ENCODE measurements around the gene LAMA2.

Gene LAMA2

GRCh38 chr6:129233458-129234134 lies 350.7 kb downstream of the LAMA2 start:
- DNase-seq = no peak

- no peak for DNase-seq
Observed at GRCh38 chr6:129235167-129236000, 352.4 kb downstream of the LAMA2 start.

- DNase-seq = no peak
Observed at GRCh38 chr6:129236001-129236517, 353.1 kb downstream of the LAMA2 start.

GRCh38 chr6:129238991-129239390 lies 356.1 kb downstream of the LAMA2 start:
- DNase-seq = no peak

DNA sequence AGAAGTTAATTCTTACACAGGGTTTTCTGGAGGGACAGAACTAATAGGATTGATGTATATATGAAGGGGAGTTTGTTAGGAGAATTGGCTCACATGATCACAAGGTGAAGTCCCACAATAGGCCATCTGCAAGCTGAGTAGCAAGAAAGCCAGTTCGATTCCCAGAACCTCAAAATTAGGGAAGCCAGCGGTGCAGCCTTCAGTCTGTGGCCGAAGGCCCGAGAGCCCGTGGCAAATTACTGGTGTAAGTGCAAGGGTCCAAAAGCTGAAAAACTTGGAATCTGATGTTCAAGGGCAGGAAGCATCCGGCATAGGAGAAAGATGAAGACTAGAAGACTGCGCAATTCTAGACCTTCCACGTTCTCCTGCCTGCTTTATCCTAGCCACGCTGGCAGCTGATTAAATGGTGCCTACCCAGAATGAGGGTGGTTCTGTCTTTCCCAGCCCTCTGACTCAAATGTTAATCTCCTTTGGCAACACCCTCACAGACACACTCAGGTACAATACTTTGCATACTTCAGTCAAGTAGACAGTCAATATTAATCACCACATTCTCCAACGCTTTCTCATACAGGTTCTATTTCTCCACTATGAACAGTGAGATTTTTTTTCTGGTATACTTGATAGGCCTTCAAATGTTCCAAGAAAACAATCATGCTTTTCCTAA lies 357.0 kb downstream of the LAMA2 start:
- DNase-seq = no peak

DNA sequence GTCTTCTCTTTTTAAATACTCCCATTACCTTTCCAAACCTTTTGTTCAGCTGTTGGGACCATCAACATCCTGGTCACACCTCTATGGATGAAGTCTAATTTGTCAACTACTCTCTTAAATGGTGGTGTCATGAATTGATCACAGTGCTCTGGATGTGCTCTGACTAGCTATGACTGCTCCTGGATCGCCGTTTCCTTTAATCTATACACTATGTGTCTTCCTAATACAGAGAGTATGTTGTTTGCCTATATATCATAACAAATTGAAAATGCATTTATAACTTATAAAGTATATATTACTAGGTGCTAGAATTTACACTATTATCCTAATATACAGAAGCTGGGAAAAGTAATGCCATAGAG lies 357.5 kb downstream of the LAMA2 start:
- no peak for DNase-seq

DNA sequence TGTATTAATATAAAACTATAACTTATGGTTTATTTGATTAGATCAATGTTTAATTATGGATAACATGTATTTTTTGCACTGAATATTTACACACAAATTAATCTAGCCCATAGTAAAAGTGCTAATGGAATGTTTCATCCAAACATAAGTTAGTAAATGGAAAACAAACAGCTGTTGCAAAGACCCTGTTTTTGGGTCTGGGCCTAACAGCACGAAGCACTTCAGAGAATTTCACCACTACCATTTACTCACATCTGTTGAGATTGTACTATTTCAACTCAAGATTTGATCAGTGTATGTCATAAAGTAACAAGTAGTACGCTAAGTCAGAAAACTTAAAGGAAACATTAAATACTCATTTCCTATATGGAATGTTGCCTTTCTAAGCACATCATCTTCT lies 359.6 kb downstream of the LAMA2 start:
- DNase-seq = no peak

DNA sequence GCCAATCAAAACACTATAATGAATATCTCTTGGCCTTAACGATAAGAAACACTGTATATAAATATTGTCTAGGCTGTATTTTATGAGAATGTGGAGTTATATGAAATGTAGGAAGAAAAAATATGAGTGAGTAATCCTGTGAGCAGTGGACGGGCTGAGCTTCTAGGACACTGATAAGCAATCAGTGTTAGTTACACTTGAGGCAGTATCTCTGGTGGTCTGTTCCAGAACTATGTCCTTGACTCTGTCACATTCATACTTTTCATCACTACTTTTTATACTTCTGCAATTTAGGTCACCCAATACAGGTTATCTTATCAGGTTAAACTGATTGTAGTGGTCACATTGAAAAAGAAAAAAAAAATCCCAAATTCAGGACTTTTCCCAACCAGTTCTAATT lies 360.4 kb downstream of the LAMA2 start:
- DNase-seq = no peak

GRCh38 chr6:129248946-129249345 lies 366.0 kb downstream of the LAMA2 start:
- no peak for DNase-seq

DNA sequence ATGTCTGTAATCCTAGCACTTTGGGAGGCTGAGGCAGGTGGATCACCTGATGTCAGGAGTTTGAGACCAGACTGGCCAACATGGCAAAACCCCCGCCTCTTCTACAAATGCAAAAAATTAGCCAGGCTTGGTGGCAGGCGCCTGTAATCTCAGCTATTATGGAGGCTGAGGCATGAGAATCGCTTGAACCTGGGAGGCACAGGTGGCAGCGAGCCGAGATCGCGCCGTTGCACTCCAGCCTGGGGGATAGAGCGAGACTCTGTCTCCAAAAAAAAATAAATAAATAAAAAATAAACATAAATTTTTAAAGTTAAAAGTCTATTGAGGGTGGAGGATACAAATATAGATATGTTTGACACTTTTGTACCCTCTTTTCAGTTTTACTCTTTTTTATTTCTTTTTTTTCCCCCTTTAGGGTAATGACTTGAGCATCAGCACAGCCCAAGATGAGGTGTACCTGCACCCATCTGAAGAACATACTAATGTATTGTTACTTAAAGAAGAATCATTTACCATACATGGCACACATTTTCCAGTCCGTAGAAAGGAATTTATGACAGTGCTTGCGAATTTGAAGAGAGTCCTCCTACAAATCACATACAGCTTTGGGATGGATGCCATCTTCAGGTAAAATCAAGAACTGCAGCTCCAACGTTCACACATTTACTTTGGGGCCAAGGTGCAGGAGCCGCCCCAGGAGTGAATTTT lies 368.9 kb downstream of the LAMA2 start:
- peak; percentile 53 for DNase-seq

DNA sequence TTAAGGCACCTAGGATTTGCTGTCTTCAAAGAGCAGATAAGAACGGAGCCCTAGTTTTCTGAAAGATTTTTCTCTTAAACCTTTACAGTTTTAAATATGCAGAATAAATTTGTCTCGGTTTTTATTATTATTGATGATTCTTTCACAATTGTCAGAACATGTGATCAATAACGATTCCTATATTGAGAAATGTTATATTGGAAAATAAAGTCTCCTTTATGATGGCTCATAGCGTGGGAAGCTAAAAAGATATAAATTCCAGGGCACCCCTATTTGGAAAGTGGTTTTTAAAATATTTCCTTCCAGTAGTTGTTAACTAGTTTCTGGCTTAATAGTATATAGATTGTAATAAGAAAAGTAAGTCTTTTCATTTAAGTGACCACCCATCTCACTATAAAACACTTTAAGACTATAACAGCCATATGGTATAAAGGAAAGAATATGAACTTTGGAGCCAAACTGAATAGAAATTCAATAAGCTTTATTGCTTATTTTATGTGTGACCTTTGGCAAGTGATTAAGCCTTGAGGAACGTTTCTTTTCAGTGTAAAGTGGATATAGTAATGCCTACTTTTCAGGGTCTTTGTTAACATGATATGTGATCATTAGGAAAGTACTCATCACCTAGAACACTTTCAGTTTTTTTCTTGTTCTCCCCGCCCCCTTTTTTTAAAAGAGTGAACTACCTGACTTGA lies 369.6 kb downstream of the LAMA2 start:
- DNase-seq = no peak

- DNase-seq = no peak
Observed at GRCh38 chr6:129253242-129253641, 370.3 kb downstream of the LAMA2 start.

GRCh38 chr6:129253727-129254126 lies 370.8 kb downstream of the LAMA2 start:
- no peak for DNase-seq

- DNase-seq = no peak
Observed at GRCh38 chr6:129257196-129257595, 374.3 kb downstream of the LAMA2 start.

DNA sequence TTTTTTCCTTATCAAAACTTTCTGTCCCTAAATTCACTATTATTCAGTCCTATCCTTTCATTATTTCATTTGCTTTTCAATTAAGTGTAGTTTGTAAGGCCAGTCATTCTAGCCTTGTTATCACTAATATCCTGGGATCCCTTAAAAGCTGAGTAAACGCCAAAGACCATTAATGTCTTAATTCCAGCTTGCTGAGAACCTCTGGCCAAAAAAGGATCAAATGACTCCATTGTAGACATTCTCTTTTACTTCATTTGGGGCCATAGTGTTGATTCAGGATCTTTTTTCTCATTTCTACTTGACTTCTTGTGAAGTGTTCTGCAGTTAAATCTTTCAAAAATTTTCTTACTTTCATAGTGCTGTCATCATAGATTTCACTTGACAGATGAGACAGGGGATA lies 379.7 kb downstream of the LAMA2 start:
- no peak for DNase-seq

DNA sequence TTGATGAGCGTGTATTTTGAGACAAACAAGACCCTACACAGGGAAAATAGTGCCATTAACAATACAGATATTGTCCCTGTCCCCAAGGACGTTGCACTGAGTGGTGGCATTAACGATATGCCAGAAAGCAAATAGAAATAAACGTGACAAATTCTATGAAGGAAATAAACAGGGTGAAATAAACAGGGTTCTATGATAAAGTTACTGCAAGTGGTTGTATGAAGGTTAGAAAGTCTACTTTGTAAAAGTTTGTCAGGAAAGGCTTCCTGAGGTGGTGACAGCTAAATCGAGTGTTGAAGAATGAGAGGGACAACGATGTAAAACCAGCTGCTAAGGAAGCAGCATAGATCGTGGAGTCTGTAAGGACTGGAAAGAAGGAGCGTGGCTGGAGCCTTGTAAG lies 380.2 kb downstream of the LAMA2 start:
- no peak for DNase-seq

DNA sequence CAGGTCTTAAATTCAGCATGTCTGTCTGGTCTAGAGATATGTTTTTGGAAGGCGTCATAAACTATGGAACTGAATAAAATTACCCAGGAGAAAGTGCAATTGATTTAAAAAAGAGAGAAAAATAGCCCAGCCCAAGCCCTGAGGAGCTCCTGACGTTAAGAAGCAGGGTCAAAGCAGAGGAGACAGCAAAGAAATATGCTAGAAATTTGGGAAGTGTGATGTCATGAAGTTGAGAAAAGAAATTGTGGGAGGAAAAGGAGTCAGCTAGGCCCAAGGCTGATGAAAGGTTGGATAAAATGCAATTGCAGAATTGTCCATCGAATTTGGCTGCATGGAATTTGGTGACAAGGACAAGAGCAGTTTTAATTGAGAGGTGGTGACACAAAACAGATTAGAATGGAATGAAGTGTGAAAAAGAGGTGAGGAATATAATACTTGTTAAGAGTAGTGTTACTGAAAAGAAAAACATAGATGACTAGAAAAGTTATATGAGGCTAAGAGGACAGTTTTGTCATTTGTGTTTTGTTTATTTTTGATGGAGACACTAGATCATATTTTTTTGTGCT lies 381.6 kb downstream of the LAMA2 start:
- no peak for DNase-seq

DNA sequence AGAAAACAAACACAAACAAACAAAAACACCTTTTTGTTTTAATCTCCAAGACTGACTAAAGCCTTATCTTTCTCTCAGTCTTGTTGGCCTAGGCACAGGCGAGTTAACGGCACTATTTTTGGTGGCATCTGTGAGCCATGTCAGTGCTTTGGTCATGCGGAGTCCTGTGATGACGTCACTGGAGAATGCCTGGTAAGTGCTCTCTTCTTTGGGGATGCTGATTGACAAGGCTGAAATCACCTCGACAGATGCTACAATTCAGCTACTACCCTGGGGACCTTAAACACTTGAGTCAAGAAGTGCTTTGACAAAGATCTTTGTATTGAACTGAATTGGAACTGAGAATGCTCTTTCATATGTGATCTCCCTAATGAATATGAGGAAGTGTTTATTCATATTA lies 384.1 kb downstream of the LAMA2 start:
- DNase-seq = peak; percentile 45

- no peak for DNase-seq
Observed at GRCh38 chr6:129269076-129269475, 386.1 kb downstream of the LAMA2 start.

- no peak for DNase-seq
Observed at GRCh38 chr6:129269891-129270290, 387.0 kb downstream of the LAMA2 start.

DNA sequence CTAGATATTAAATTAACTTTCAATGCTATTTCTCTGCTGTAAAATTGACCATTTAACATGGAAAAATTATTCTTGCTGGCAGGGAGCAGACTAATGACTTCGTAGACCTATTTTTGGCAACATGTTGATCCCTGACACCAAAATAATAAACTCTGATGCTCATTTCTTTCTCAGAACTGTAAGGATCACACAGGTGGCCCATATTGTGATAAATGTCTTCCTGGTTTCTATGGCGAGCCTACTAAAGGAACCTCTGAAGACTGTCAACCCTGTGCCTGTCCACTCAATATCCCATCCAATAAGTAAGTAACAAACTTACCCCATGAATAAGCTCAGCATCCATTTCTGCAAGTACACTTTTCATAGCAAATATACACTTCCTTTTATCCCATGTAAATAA lies 387.5 kb downstream of the LAMA2 start:
- no peak for DNase-seq

GRCh38 chr6:129273161-129273560 lies 390.2 kb downstream of the LAMA2 start:
- DNase-seq = no peak
